Fibroblast of lung (primary cell): ENCODE measurements around the gene PPP4R1. TPM values are rescaled to one million over a fixed set of nuclear protein-coding genes. Genes with fewer than 3 reads are reported as not detected.

ENCODE experiments used
- DNase-seq, 2 donors: peaks; one replicate each; pipeline versions ENCODE4 v3.0.0 to v3.0.0-alpha.2; 2010; ENCODE audit warnings: low read depth in 2 of 2
- H2AFZ ChIP-seq: 2 replicates; pipeline ENCODE4 v1.5.1; 2012; ENCODE audit warnings: low read length, control low read depth, inconsistent platforms
- H3K27ac ChIP-seq: 2 replicates; pipeline ENCODE4 v1.5.1; 2011; ENCODE audit warnings: low read length, control low read depth; ENCODE audit not compliant: insufficient read depth
- H3K27me3 ChIP-seq: 2 replicates; pipeline ENCODE4 v1.5.1; 2011; ENCODE audit warnings: mild to moderate bottlenecking, low read length; ENCODE audit not compliant: control insufficient read depth, insufficient read depth
- H3K36me3 ChIP-seq: 2 replicates; pipeline ENCODE4 v1.5.1; 2011; ENCODE audit warnings: low read length; ENCODE audit not compliant: control insufficient read depth, insufficient read depth
- H3K4me1 ChIP-seq: 2 replicates; pipeline ENCODE4 v1.5.1; 2011; ENCODE audit warnings: low read length; ENCODE audit not compliant: control insufficient read depth, insufficient read depth; ENCODE audit errors: extremely low read depth
- H3K4me2 ChIP-seq: 2 replicates; pipeline ENCODE4 v1.5.1; 2011; ENCODE audit warnings: low read length, control low read depth; ENCODE audit not compliant: insufficient read depth; ENCODE audit errors: extremely low read depth
- H3K4me3 ChIP-seq, 4 experiments: fragments of 200-600 bp in 1 of 4; sonication (generic) in 1 of 4; replicated peaks in 1 of 4; 2 replicates each; pipeline ENCODE4 v1.5.1; 2011 to 2016; ENCODE audit warnings: low read length in 4 of 4, low read depth in 3 of 4, mild to moderate bottlenecking in 3 of 4, control low read depth in 2 of 4, inconsistent platforms in 1 of 4, mixed read lengths in 1 of 4; ENCODE audit not compliant: insufficient read depth in 1 of 4; ENCODE audit errors: control extremely low read depth in 1 of 4
- H3K79me2 ChIP-seq: 2 replicates; pipeline ENCODE4 v1.5.1; 2012; ENCODE audit warnings: mild to moderate bottlenecking, low read length, inconsistent platforms; ENCODE audit not compliant: control insufficient read depth, insufficient read depth
- H3K9ac ChIP-seq: 2 replicates; pipeline ENCODE4 v1.5.1; 2011; ENCODE audit warnings: mild to moderate bottlenecking, low read length, control low read depth; ENCODE audit not compliant: insufficient read depth
- H3K9me3 ChIP-seq: 2 replicates; pipeline ENCODE4 v1.5.1; 2012; ENCODE audit warnings: low read depth, low read length; ENCODE audit not compliant: control insufficient read depth, insufficient read depth
- H4K20me1 ChIP-seq: 2 replicates; pipeline ENCODE4 v1.5.1; 2011; ENCODE audit warnings: low read length; ENCODE audit not compliant: control insufficient read depth, insufficient read depth; ENCODE audit errors: extremely low read depth
- CTCF ChIP-seq, 2 donors: IDR thresholded peaks in 1 of 2; conservative IDR thresholded peaks in 1 of 2; 1 replicate in 1 of 2; 2 replicates in 1 of 2; pipeline ENCODE4 v1.5.1; 2011 to 2012; ENCODE audit warnings: low read length in 2 of 2, control low read depth in 1 of 2, inconsistent platforms in 1 of 2, low read depth in 1 of 2, mild to moderate bottlenecking in 1 of 2
- EZH2 ChIP-seq: IDR thresholded peaks from 2 replicates; pipeline ENCODE4 v1.5.1; 2012; ENCODE audit warnings: low read length, control low read depth, mild to moderate bottlenecking; ENCODE audit errors: missing control alignments
- polyA plus RNA-seq, 2 donors: library from polyadenylated mRNA; depleted of rRNA in 1 of 2; stranded (reverse) in 1 of 2; unstranded in 1 of 2; fragments of >200 nt; gene quantifications; 2 replicates each; pipeline ENCODE4 v1.2.1, GENCODE V29; 2011 to 2012; ENCODE audit warnings: missing spikeins in 1 of 2
- total RNA-seq: library from RNA; depleted of rRNA; stranded (reverse); fragments of >200 nt; gene quantifications from 2 replicates; pipeline ENCODE4 v1.2.1, GENCODE V29; 2014

Gene PPP4R1
- total and polyA plus RNA-seq, 2 donors (not counting 1 experiment from before 2014, with no cell fraction given) = 83.5 to 108 TPM

- H3K79me2 ChIP-seq = no peaks in the 10 kb centered on the region
- TF ChIP-seq CTCF (conservative IDR thresholded peaks at IDR 0.05 in 1 of 2, IDR thresholded peaks at IDR 0.05 in 1 of 2; ENCODE audit: low read depth in 1 of 2, low read length in 2 of 2) (no peak), EZH2 (no peak)
Observed at GRCh38 chr18:9659499-9660375, 45.4 kb upstream of the PPP4R1 start.

DNA sequence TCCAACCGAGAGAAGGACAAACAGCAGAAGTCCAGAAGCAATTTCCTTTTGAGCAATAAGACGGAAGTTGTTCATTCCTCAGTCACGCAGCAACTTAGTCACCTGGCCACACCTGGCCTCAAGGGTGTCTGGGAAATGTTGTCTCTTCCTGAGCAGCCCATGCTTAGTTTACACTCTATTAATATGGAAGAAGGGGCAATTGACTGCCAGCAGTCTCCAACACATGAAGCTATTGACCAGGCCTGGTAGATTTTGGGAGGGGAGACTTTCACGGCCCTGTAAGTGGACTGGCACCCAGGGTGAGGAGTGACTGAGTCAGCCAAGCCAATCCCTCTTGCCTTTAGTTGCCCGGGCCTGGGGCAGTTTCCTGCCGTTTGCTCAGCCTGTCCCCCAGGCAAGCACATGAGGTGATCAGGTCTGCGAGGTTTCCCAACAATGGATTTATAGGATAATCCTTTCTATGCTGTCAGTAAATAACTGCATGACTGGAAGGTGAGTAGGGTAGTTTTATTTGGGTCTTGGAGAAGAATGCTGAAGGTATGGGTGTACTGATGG, 43.8 kb upstream of the PPP4R1 start:
- no peak for DNase-seq
- no peaks in the 10 kb centered on the region for H3K27me3 ChIP-seq

More at GRCh38 chr18:9659499-9660375, 45.4 kb upstream of the PPP4R1 start:
- no peak for DNase-seq
- Histone ChIP-seq H3K9ac (no peak overlapping the region), H3K36me3 (no peaks in the 10 kb centered on the region), H3K27ac (no peak overlapping the region), H3K4me3 (no peak overlapping the region), H4K20me1 (no peaks in the 10 kb centered on the region), H3K9me3 (no peaks in the 10 kb centered on the region), H3K4me2 (no peak overlapping the region), H3K27me3 (no peaks in the 10 kb centered on the region), H2AFZ (no peak overlapping the region), H3K4me1 (no peaks in the 10 kb centered on the region)

DNA sequence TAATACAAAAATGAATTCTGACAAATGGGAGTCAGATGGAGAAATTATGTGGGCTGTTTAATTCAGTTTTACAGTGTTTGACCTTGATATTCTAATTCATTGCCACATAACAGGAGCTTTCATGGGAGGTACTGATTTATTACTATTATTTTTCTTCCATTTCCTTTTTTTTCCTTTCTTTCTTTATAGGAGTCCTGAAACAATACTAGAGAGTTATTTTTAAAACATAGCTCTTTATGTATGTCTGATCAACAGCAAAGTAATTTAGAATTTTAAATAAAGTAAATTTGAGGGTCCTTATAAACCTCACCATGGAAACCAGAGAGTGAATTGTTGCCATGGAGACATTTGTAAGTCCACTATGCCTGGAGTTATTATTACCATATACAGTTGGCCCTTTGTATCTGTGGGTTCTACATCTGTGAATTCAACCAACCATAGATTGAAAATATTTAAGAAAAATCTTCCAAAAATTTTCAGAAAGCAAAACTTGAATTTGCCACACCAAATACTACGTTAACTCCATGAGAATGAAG, 40.9 kb upstream of the PPP4R1 start:
- no peak overlapping the region for H3K4me2 ChIP-seq
- no peak overlapping the region for H2AFZ ChIP-seq
- no peak for DNase-seq
- no peaks in the 10 kb centered on the region for H3K27me3 ChIP-seq
- no peak overlapping the region for H3K27ac ChIP-seq
- no peaks in the 10 kb centered on the region for H3K4me1 ChIP-seq
- H3K36me3 ChIP-seq = no peaks in the 10 kb centered on the region
- no peaks in the 10 kb centered on the region for H3K79me2 ChIP-seq
- no peaks in the 10 kb centered on the region for H4K20me1 ChIP-seq
- H3K4me3 ChIP-seq = no peak overlapping the region
- H3K9me3 ChIP-seq = no peaks in the 10 kb centered on the region
- H3K9ac ChIP-seq = no peak overlapping the region
- TF ChIP-seq CTCF (conservative IDR thresholded peaks at IDR 0.05 in 1 of 2, IDR thresholded peaks at IDR 0.05 in 1 of 2; ENCODE audit: low read depth in 1 of 2, low read length in 2 of 2) (no peak), EZH2 (no peak)

More for the DNA sequence above, 43.8 kb upstream of the PPP4R1 start:
- Histone ChIP-seq H3K9ac (no peak overlapping the region), H2AFZ (no peak overlapping the region), H3K4me3 (no peak overlapping the region), H3K79me2 (no peaks in the 10 kb centered on the region), H3K4me2 (no peak overlapping the region), H3K9me3 (no peaks in the 10 kb centered on the region), H3K4me1 (no peaks in the 10 kb centered on the region), H3K36me3 (no peaks in the 10 kb centered on the region), H3K27ac (no peak overlapping the region), H4K20me1 (no peaks in the 10 kb centered on the region)
- TF ChIP-seq EZH2 = no peak
